ENCODE data around the gene TSGA10.

- TF ChIP-seq CTCF (tag by site-specific recombination; IDR thresholded peaks at IDR 0.05), result no peak
- no peak for TF ChIP-seq ZNF133 (tag by site-specific recombination; IDR thresholded peaks at IDR 0.05)
- no peak for TF ChIP-seq ZBTB6 (tag by site-specific recombination; IDR thresholded peaks at IDR 0.05)
- TF ChIP-seq PRDM10 (tag by site-specific recombination; IDR thresholded peaks at IDR 0.05), result no peak
- no peak for TF ChIP-seq GLIS1 (tag by site-specific recombination; IDR thresholded peaks at IDR 0.05)
- TF ChIP-seq ZNF280C (tag by site-specific recombination; IDR thresholded peaks at IDR 0.05), result no peak
- no peak for TF ChIP-seq ZNF132 (tag by site-specific recombination; IDR thresholded peaks at IDR 0.05; ENCODE audit: borderline replicate concordance)
- no peak for TF ChIP-seq ZNF23 (tag by site-specific recombination; IDR thresholded peaks at IDR 0.05; ENCODE audit: borderline replicate concordance)
- no peak for TF ChIP-seq PRDM1 (tag by site-specific recombination; IDR thresholded peaks at IDR 0.05)
Observed at GRCh38 chr2:99159594-99159993, 4.9 kb upstream of the TSGA10 start.
